ENCODE results near the gene DCUN1D2. TPM values are rescaled to one million over a fixed set of nuclear protein-coding genes. Genes with fewer than 3 reads are reported as not detected.

DCUN1D2 gene
- total and polyA plus RNA-seq, 4 donors = 7.4 to 28.2 (median 16.6) TPM

DNA sequence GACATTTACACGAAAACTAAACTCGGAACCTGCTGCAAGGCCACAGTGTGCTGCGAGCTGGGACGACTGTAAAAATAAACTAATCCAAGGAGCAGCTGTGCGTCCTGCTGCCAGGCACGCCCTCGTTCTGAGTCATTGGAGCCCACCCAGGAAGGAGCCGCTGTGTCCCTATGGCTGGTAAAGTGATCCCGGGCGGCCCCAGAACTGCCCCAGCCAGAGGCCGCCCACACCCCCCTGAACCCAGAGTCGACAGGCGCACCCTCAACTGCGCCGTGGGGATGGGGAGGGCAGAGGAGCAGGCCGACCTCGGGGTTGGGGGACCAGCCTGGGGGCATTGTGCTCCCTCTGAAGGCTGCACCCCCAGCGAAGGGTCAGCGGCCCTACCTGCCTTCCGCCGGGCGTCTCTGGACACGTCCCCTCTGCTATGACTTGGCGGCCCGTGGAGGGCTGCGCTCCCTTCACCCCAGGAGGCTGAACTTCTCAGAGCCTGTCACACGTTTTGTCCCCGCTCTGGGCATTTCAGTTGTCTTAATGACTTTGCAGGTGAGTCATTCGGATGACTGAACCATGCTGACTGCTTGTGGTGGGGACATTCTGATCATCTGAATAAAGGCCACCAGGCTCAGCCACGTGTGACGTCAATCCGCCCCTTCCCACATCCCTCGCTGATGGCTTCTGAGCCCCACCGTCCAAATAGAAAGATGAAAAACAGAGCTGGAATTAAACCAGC is 79.9 kb downstream of the DCUN1D2 start:
- WGBS, 2 donors = 28 to 37% methylated on average over 34 of the region's 34 CpGs
- DNase-seq (peak; percentile 79 to 91), ATAC-seq (ENCODE audit: low FRiP score) (peak; percentile 43)
- intact Hi-C loops (cut with DNase I) = loop anchor here in 1 of 2 donors (5.0 kb wide), 1 partner anchor 82 kb away; the partner anchor contains the start of gene DCUN1D2
- H3K36me3 ChIP-seq (ENCODE audit: control insufficient read depth in 1 of 2, insufficient read depth in 2 of 2, low read length in 1 of 2) = no peaks in the 10 kb centered on the region
- no peaks in the 10 kb centered on the region for H3K9me3 ChIP-seq (ENCODE audit: control insufficient read depth, low read length)
- peak overlapping the region; percentile 24 to 84 for H3K27ac ChIP-seq (ENCODE audit: low read depth in 1 of 2, low read length in 2 of 2)
- H3K4me1 ChIP-seq (ENCODE audit: control insufficient read depth in 1 of 2, insufficient read depth in 2 of 2, low read length in 2 of 2) = peaks cover 0 to 1% of the 10 kb centered on the region in 2 donors
- H3K27me3 ChIP-seq (ENCODE audit: control insufficient read depth in 1 of 2, insufficient read depth in 2 of 2, low read length in 1 of 2) = no peaks in the 10 kb centered on the region
- no peak overlapping the region for H3K4me3 ChIP-seq (ENCODE audit: low read length in 2 of 2)

DNA sequence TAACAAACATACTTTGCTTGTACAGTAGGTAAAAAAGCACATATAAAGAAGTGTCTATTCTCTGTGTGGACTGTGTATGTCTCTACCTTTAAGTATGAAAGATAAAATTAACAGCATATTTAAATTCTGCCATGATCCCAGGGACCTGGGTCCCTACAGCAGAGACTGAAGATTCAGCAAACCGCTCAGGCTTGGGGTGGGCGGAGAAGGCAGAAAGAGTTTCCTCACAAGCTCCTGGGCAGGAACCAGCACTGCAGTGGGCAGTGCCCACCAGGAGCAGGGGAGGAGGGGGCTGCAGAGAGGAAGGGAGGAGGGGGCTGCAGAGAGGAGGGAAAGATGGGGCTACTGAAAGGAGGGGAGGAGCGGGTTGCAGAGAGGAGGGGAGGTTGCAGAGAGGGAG is 81.9 kb downstream of the DCUN1D2 start:
- peak in 1 of 2 donors; percentile 20 for DNase-seq
- H3K4me3 ChIP-seq (ENCODE audit: low read length in 2 of 2) = no peak overlapping the region
- intact Hi-C loops (cut with DNase I) = no loop called here
- no peaks in the 10 kb centered on the region for H3K36me3 ChIP-seq (ENCODE audit: control insufficient read depth in 1 of 2, insufficient read depth in 2 of 2, low read length in 1 of 2)
- H3K9me3 ChIP-seq (ENCODE audit: control insufficient read depth, low read length) = no peaks in the 10 kb centered on the region
- 82 to 93% methylated on average over 3 of the region's 3 CpGs for WGBS, 2 donors
- ATAC-seq (ENCODE audit: low FRiP score) = no peak
- H3K27ac ChIP-seq (ENCODE audit: low read depth in 1 of 2, low read length in 2 of 2) = no peak overlapping the region
- no peaks in the 10 kb centered on the region for H3K27me3 ChIP-seq (ENCODE audit: control insufficient read depth in 1 of 2, insufficient read depth in 2 of 2, low read length in 1 of 2)
- peaks cover 0 to 1% of the 10 kb centered on the region in 2 donors for H3K4me1 ChIP-seq (ENCODE audit: control insufficient read depth in 1 of 2, insufficient read depth in 2 of 2, low read length in 2 of 2)

DNA sequence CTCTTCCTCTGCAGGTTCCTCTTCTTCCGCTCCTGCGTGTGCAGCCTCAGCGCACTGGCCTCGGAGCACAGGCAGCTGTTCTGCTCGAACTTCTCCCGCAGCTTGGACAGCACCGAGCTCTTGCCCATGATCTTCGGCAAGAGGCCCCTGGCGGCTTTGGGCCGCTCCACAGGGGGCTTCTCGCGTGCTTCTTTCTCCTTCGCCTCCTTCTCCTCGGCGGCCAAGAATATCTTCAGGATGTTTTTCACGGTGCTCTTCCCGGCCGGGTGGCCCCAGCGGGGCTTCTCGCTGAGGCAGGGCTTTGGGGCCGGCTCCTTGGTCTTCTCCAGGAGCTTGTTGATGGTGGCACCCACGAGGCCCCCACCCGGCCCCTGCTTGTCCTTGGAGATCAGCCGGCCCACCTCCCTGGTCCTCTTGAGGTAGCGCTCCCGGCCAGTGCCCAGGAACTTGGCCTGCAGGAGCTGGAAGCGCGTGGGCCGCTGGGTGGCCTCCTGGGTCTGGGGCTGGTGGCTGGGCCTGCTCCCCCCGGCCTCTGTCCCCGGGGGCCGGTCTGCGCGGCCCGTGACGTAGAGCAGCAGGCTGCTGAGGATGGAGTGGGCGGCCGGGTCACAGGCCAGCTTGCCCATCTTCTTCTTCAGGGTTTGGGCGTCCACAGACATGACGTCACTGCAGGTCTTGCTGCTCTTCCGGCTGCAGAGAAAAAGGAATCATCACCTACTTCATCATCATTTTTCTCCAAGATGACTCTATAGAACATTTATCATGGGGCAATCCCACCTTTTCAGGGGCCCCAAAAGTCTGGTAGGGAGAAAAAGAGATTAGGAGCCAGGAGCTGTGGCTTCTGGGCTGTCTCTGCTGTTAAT is 82.7 kb downstream of the DCUN1D2 start:
- intact Hi-C loops (cut with DNase I) = no loop called here

DNA sequence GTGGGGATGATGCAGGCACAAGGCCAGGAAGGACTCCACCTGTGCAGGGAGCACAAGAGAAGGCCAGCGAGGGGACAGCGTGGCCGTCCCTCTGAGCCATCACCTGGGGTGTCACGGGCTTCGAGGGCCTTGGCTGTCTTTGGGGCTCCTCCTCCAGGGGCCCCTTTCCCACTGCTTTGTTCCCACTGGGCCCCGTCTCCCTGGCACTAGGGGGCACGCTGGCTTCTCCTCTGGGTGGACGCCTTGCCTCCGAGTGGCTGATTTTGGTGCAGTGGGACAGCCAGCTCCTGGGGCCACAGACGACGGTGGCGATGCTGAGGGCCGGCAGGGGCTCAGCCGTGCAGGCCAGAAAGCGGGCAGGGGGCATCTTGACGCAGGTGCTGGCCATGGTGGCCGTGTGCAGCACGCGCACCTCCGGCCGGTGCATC is 83.4 kb downstream of the DCUN1D2 start:
- DNase-seq = peak in 1 of 2 donors; percentile 65
- Histone ChIP-seq H3K4me3 (ENCODE audit: low read length in 2 of 2) (no peak overlapping the region), H3K27ac (ENCODE audit: low read depth in 1 of 2, low read length in 2 of 2) (no peak overlapping the region), H3K27me3 (ENCODE audit: control insufficient read depth in 1 of 2, insufficient read depth in 2 of 2, low read length in 1 of 2) (no peaks in the 10 kb centered on the region), H3K9me3 (ENCODE audit: control insufficient read depth, low read length) (no peaks in the 10 kb centered on the region), H3K36me3 (ENCODE audit: control insufficient read depth in 1 of 2, insufficient read depth in 2 of 2, low read length in 1 of 2) (no peaks in the 10 kb centered on the region), H3K4me1 (ENCODE audit: control insufficient read depth in 1 of 2, insufficient read depth in 2 of 2, low read length in 2 of 2) (peaks cover 0 to 1% of the 10 kb centered on the region in 2 donors)
- no peak for ATAC-seq (ENCODE audit: low FRiP score)
- 91 to 94% methylated on average over 21 of the region's 21 CpGs for WGBS, 2 donors
- intact Hi-C loops (cut with DNase I) = no loop called here

More for the DNA sequence above, 82.7 kb downstream of the DCUN1D2 start:
- Histone ChIP-seq H3K4me3 (ENCODE audit: low read length in 2 of 2) (no peak overlapping the region), H3K27me3 (ENCODE audit: control insufficient read depth in 1 of 2, insufficient read depth in 2 of 2, low read length in 1 of 2) (no peaks in the 10 kb centered on the region), H3K4me1 (ENCODE audit: control insufficient read depth in 1 of 2, insufficient read depth in 2 of 2, low read length in 2 of 2) (peaks cover 0 to 1% of the 10 kb centered on the region in 2 donors), H3K9me3 (ENCODE audit: control insufficient read depth, low read length) (no peaks in the 10 kb centered on the region), H3K36me3 (ENCODE audit: control insufficient read depth in 1 of 2, insufficient read depth in 2 of 2, low read length in 1 of 2) (no peaks in the 10 kb centered on the region), H3K27ac (ENCODE audit: low read depth in 1 of 2, low read length in 2 of 2) (no peak overlapping the region)
- peak in 1 of 2 donors; percentile 74 for DNase-seq
- 89 to 90% methylated on average over 35 to 41 of the region's 41 CpGs for WGBS, 2 donors
- ATAC-seq (ENCODE audit: low FRiP score) = no peak

DNA sequence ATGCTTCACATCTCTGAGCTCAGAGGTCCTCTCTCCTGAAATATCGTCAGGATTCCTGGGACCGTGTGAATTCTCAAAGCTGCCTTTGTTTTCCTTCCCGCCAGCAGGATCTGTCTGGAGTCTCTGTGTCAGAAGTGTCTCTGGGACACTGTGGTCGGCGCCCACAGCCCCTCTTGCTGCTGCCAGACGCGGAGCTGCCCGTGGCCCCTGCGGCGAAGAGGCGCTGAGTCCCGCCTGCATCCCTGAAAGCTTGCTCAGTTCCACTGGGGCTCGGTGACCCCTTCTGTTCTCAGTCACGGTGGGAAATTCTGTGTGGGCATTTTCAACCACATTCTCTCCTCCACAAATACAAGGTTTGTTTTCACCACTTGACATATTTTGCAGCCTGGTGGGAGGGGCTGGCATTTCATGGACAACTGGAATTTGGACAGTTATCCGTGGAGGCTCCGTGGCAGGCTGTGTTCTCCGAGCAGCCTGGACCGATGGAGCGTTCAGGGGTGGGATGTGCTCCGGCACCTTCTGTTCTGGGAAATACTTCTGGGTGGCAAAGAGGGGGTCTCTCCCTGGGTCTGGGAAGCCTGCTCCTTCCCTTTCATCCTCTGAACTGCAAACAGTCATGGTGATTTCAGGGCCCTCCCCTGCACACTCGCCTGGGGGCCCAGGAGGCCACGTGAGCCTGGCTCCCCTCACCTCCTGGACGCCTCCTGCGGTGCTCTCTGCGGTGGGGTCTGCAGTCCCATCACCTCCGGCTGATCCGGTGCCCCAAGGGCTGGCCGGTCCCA is 84.0 kb downstream of the DCUN1D2 start:
- Histone ChIP-seq H3K4me1 (ENCODE audit: control insufficient read depth in 1 of 2, insufficient read depth in 2 of 2, low read length in 2 of 2) (peaks cover 0 to 1% of the 10 kb centered on the region in 2 donors), H3K4me3 (ENCODE audit: low read length in 2 of 2) (no peak overlapping the region), H3K36me3 (ENCODE audit: control insufficient read depth in 1 of 2, insufficient read depth in 2 of 2, low read length in 1 of 2) (no peaks in the 10 kb centered on the region), H3K9me3 (ENCODE audit: control insufficient read depth, low read length) (no peaks in the 10 kb centered on the region), H3K27ac (ENCODE audit: low read depth in 1 of 2, low read length in 2 of 2) (no peak overlapping the region), H3K27me3 (ENCODE audit: control insufficient read depth in 1 of 2, insufficient read depth in 2 of 2, low read length in 1 of 2) (no peaks in the 10 kb centered on the region)
- intact Hi-C loops (cut with DNase I) = no loop called here
- ATAC-seq (ENCODE audit: low FRiP score) = no peak
- DNase-seq = peak in 1 of 2 donors; percentile 39
- WGBS, 2 donors = 85 to 86% methylated on average over 28 of the region's 28 CpGs

Other genes with a start within 250 kb of the DCUN1D2 start
- gene LAMP1, start 193.5 kb downstream of the DCUN1D2 start, total RNA-seq = 100 to 1,000 TPM; 185 to 210 TPM
- 100 to 1,000 TPM in 1 of 2 donors, 10 to 100 TPM in 1; 97.4 to 150 TPM for gene LAMP1, start 193.5 kb downstream of the DCUN1D2 start, polyA plus RNA-seq
- 1 to 10 TPM; 2.4 to 4.2 TPM for gene GRTP1, start 126.6 kb downstream of the DCUN1D2 start, total RNA-seq
- gene GRTP1, start 126.6 kb downstream of the DCUN1D2 start, polyA plus RNA-seq = 1 to 10 TPM; 3.2 to 9.3 TPM
- 10 to 100 TPM in 1 of 2 donors, 1 to 10 TPM in 1; 2.4 to 10.8 TPM for gene ADPRHL1, start 37.2 kb downstream of the DCUN1D2 start, total RNA-seq
- 1 to 10 TPM; 2.0 to 3.9 TPM for gene ADPRHL1, start 37.2 kb downstream of the DCUN1D2 start, polyA plus RNA-seq
- gene TFDP1, start 94.0 kb upstream of the DCUN1D2 start, total RNA-seq = 10 to 100 TPM; 29.7 to 36.6 TPM
- 10 to 100 TPM; 17.4 to 36.4 TPM for gene TFDP1, start 94.0 kb upstream of the DCUN1D2 start, polyA plus RNA-seq
- gene ATP4B, start 167.5 kb upstream of the DCUN1D2 start, total RNA-seq = not detected
- gene ATP4B, start 167.5 kb upstream of the DCUN1D2 start, polyA plus RNA-seq = not detected
- gene GRK1, start 176.5 kb upstream of the DCUN1D2 start, total RNA-seq = under 1 TPM in 1 of 2 donors, not detected in 1; 0.10 TPM
- gene GRK1, start 176.5 kb upstream of the DCUN1D2 start, polyA plus RNA-seq = not detected